Sciatic nerve (tissue), 2 donors: ENCODE measurements around the gene MTHFR. TPM values are rescaled to one million over a fixed set of nuclear protein-coding genes. Genes with fewer than 3 reads are reported as not detected.

ENCODE experiments used
- ATAC-seq: fragments of 200-7000 bp; cut with Tn5 transposase; one replicate; pipeline ENCODE4 v1.9.1; 2020; ENCODE audit warnings: mild to moderate bottlenecking, moderate library complexity
- DNase-seq: peaks from one replicate; pipeline ENCODE4 v3.0.0-alpha.2; 2020; ENCODE audit warnings: low spot score
- intact Hi-C: fragments of 100-400 bp; cut with DNase I; formaldehyde crosslinking; loops from one replicate; pipeline ENCODE4 v1.14.2; 2022
- total RNA-seq: library from RNA; stranded (reverse); fragmentation: NEBNext Ultra II Directional; extraction: Animal tissue kit (Norgen Biotek cat#: 25700); gene quantifications from one replicate; pipeline ENCODE4 v1.2.1, GENCODE V29; 2021
- donor health status: DM: no; HTN: no; CAD: no.
- donor health status: DM: no; HTN: no; CAD: no.

The MTHFR gene
- total RNA-seq, 1 donor from 2014 or later: 78.3 TPM

GRCh38 chr1:11746795-11747487, 58.8 kb downstream of the MTHFR start:
- ATAC-seq (no peak), DNase-seq (no peak)
- intact Hi-C loops: no loop called here

DNA sequence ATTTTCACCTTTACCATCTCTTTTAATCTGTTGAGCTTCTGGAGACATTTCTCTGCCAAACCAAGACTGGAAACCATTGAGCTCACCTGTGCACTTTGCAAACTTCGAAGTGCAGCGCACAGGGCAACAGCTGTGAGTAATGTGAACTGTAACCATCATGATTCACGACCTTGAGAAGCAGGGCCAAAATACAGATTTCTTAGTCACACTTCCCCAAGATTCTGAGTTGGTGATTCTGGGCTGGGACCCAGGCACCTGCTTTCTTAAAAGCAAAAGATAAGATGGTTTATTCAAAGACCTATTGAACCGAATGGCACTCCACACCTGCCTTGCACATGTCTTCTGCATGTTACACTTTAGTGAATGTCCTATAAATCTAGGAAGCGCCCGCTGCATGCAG, 59.7 kb downstream of the MTHFR start:
- no peak for DNase-seq
- ATAC-seq: no peak
- intact Hi-C loops: no loop called here

GRCh38 chr1:11744287-11744686, 61.5 kb downstream of the MTHFR start:
- intact Hi-C loops: no loop called here
- no peak for DNase-seq
- ATAC-seq: no peak

DNA sequence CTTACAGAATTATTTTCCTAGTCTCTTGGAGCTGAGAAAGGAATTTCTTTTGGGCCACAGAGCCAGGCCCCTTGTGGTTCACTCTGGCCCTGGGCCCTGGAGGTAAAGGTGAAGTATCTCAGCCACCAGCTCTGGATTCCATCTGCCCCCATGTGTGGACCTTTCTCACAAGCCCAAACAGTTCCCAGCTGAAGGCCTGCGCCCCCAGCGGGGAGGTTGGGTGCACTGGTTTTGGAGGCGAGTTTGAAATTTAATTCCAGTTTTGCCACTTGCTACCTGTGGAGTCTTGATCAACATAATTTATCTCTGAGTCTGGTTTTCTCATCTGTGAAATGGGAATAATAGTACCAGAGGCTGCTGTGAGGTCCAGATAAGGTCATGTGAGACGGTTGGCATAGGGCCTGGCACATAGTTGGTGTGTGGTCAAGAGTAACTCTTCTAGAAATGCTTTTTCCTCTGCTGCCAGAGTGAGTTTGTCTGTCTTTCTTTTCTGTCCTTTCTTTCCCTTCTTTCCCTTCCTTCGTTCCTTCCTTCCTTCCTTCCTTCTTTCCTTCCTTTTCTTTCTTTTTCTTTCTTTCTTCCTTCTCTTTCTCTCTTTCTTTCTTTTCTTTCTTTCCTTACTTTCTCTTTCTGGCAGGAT, 63.7 kb downstream of the MTHFR start:
- no peak for ATAC-seq
- intact Hi-C loops: no loop called here
- no peak for DNase-seq

GRCh38 chr1:11741482-11741881, 64.3 kb downstream of the MTHFR start:
- ATAC-seq (no peak), DNase-seq (no peak)
- intact Hi-C loops: no loop called here

DNA sequence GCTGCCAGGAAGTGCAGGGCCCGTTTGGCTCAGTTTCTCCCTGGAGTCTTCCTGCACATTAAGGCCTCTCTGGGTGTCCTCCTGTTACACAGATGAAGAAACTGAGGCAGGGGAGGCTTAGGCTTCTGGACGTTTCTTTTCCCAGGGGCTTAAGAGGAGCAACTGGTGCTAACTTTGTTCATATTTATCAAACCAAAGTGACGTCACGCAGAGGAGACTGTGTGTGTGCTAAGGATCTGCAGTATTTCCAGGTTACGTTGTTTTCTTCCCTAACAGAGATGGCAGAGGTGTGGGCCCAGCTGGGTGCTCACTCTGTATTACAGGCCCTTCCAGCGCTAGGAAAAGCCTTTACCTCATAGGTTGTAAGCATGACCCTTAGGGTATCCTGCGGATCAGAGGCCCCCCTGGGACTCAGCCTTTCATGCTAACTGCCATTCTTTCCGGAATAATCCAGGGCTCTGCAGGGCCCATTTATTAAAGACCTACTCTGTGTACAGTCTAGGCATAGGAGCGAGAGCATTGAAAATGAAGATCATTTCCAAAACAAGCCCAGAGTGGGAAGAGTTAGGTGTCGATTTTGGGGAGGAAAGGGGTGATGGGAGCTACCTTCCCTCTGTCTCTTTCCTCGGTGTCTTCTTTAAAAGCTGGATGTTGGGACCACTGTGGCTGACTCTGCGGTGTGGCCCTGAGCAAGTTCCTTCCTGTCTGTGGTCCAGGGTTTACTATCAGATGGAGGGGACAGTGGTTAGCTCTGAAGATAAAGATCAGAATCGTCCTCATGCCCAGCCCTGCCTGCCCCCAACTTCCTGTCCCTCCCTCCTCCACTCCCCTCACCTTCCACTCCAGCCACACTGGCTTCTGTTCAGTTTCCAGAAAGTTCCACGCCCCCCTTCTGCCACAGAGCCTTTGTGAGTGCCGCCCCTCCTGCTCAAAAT, 65.2 kb downstream of the MTHFR start:
- DNase-seq (no peak), ATAC-seq (no peak)
- intact Hi-C loops: no loop called here

DNA sequence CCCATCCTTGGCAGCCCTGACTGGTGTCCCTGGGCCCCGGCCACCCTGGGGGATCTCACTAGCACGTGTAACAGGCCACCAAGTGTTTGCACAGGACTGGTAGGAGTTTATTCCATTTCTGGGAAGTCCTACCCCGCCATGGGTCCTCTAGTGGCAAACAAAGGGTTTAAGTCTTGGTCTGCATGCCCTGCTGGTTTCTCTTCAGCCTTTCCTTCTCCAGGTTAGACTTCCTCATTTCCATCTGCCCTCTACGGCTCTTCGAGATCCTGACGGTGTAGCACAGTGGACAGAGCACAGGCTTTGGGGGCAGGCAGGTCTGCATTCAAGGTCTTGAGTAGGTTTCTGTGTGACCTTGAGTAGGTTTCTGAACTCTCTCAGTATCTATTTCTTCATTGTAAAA, 67.0 kb downstream of the MTHFR start:
- intact Hi-C loops: loop anchor here (10.0 kb wide), 1 partner anchor 46 kb away; no protein-coding TSS in a partner anchor
- no peak for DNase-seq
- no peak for ATAC-seq

DNA sequence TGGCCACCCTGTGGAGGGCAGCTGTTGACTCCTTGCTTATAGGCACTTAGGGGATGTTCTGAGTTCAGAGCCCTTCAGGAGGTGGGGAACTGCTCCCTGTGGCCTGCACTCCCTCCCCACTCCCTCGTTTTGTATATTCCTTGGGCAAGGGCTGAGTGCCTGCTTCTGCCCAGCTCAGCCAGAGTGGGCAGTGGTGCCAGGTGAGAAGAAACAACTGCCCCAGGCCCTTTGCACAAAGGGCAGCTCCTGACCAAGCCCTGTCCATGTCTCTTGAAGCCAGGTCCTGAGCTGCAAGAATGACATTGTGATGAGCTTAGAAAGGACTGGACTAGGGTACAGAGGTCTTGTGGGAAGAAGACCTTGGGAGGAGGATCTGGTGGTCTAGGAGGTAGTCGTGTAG, 67.7 kb downstream of the MTHFR start:
- ATAC-seq (no peak), DNase-seq (no peak)
- intact Hi-C loops: loop anchor here (10.0 kb wide), 1 partner anchor 47 kb away; no protein-coding TSS in a partner anchor

DNA sequence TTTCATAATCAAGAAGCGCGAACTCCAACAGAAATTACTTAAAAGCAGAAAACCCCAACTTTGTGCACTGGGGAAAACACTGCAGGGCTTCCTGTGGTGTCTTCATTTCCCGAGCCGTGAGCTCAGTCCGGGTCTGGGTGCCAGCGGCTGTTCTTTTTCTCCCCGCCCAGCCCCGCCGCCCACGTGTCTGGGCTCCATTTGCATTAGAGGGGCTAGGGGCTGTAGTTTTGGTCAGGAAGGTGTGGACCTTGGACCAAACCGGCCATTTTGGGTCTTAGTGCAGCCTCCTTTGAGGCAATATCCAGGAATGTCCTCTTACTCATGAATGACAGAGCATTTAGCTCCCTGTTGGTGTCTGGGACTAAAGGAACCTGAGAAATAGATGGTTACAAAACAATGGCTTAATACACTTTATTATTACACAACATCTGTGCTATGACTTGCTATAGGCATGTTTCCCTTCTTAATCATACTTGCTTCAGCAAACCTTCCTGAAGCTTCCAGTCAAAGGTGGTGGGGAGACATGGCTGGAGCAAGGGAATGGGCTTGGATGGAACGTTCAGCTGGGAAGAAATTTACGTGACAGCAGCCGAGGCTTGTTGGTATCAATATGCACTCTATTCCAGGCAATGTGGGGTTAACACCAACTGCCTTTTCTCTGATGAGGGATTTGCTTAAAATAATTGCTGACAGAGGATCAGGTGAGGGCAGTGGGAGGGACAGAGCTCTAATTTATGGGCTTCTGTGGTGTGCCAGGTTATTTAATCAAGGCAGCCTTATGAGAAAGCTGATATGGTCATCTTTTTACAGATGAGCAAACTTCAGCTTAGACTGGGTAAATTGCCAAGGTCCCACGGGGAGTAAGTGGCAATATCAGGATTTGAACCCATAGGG, 68.8 kb downstream of the MTHFR start:
- DNase-seq (no peak), ATAC-seq (peak; percentile 67)
- intact Hi-C loops: loop anchor here (10.0 kb wide), 1 partner anchor 48 kb away; no protein-coding TSS in a partner anchor

DNA sequence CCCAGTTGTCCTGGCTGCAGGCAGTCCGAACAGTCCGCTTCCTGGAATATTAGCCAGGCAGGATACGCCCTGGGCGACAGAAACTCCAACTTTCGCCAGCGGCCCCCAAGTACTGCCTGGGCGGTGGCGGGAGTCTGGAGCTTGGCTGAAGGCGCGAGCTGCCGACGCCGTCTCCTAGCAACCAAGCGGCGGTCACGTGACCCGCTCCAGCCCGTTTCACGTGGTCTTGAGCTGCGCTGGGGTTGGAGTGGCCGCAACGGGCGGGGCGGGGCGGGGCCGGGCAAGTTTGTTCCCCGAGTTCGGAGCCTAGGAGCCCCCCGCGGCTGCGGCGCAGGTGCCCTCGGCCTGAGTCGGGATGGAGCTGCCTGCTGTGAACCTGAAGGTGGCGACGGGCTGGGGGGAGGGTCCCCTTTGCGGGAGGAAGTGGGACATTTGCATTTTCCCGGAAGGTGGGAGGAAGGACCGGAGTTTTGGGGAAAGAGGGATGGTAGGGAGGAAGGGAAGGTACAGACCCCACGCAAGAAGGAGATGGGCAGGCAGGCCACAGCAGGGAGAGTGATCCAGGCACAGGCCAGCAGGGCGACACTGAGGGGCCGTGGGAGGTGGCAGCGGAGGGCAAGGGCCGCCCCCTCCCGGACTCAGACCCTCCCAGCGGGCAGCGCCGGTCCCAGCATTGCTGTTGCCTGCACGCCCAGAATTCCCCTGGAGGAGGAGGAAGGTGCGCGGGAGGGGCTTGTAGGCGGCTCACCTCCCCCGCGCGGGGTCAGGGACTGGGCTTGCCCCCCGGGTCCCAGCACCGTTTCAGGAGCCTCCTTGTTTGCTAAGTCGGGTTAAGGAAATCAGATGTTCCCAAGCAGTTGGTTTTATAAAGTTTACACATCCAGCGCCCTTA, 69.7 kb downstream of the MTHFR start, which contains the start of gene AGTRAP:
AGTRAP (plus strand) TSS at position 283 of the 892 bp plus-strand sequence; CDS start at position 356, 73 bp downstream.
- intact Hi-C loops: loop anchor here (10.0 kb wide), 1 partner anchor 49 kb away; no protein-coding TSS in a partner anchor
- DNase-seq (peak; percentile 99), ATAC-seq (peak; percentile 92)

Other genes with a start within 250 kb of the MTHFR start
- 24.7 TPM for gene FBXO2, start 151.5 kb downstream of the MTHFR start, total RNA-seq
- gene FBXO44, start 151.1 kb downstream of the MTHFR start, total RNA-seq: 37.1 TPM
- 6.6 TPM for gene FBXO6, start 141.8 kb downstream of the MTHFR start, total RNA-seq
- gene MAD2L2, start 124.8 kb downstream of the MTHFR start, total RNA-seq: 22.0 TPM
- not detected for gene DRAXIN, start 114.3 kb downstream of the MTHFR start, total RNA-seq
- gene AGTRAP, start 69.8 kb downstream of the MTHFR start, total RNA-seq: 32.8 TPM
- gene C1orf167, start 43.8 kb downstream of the MTHFR start, total RNA-seq: 4.1 TPM
- 48.4 TPM for gene CLCN6, start 227 bp upstream of the MTHFR start, total RNA-seq
- 0.45 TPM for gene NPPA, start 41.8 kb upstream of the MTHFR start, total RNA-seq
- gene NPPB, start 53.0 kb upstream of the MTHFR start, total RNA-seq: not detected
- gene KIAA2013, start 120.5 kb upstream of the MTHFR start, total RNA-seq: 27.0 TPM
- gene PLOD1, start 128.8 kb upstream of the MTHFR start, total RNA-seq: 60.7 TPM
- 68.6 TPM for gene MFN2, start 174.5 kb upstream of the MTHFR start, total RNA-seq
- gene MIIP, start 213.5 kb upstream of the MTHFR start, total RNA-seq: 33.3 TPM